ENCODE measurements around the gene ZFP91. TPM values are rescaled to one million over a fixed set of nuclear protein-coding genes. Genes with fewer than 3 reads are reported as not detected.
A peak's percentile ranks its signal among the peaks of the same experiment; 100 is the strongest.

ZFP91 gene
- polyA plus RNA-seq, 1 donor from 2014 or later: 32.7 TPM

DNA sequence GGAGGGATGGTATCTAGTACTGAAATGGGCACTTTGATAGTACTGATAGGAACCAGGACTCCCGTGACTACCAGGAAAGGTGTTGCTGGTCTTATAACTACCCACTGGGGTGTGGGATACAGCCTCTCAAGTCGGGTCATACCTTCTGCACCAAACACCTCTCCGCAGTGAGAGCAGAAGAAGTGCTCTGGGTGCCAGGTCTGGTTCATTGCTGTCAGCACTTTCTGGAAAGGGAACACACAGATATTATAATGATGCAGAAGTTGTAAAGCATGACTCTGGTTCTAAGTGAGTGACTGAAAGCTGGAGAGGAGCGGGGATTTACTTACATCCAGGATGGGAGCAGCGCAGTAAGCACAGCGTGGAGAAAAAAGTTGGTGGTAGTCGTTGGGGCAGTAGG lies 29.2 kb upstream of the ZFP91 start:
- Histone ChIP-seq H4K20me1 (ENCODE audit: insufficient read depth) (no peaks in the 10 kb centered on the region), H3K79me2 (replicated peaks; ENCODE audit: insufficient read depth, low read length) (no peaks in the 10 kb centered on the region), H2AFZ (ENCODE audit: low read depth, low read length) (no peak overlapping the region), H3F3A (ENCODE audit: insufficient read depth, low read length, poor library complexity, severe bottlenecking) (no peaks in the 10 kb centered on the region), H3K9me3 (ENCODE audit: low read length) (no peaks in the 10 kb centered on the region), H3K9ac (ENCODE audit: low read length) (no peak overlapping the region), H3K4me3 (ENCODE audit: low read length) (no peak overlapping the region), H3K27me3 (ENCODE audit: insufficient read depth, low read depth, low read length) (no peaks in the 10 kb centered on the region), H3K36me3 (ENCODE audit: insufficient read depth, low read length) (peaks cover 8% of the 10 kb centered on the region), H3K9me2 (ENCODE audit: insufficient read depth, low read length) (no peaks in the 10 kb centered on the region), H3K4me2 (ENCODE audit: low read length) (no peak overlapping the region), H3K27ac (ENCODE audit: low read length) (no peak overlapping the region)
- TF ChIP-seq, protein P1, sequence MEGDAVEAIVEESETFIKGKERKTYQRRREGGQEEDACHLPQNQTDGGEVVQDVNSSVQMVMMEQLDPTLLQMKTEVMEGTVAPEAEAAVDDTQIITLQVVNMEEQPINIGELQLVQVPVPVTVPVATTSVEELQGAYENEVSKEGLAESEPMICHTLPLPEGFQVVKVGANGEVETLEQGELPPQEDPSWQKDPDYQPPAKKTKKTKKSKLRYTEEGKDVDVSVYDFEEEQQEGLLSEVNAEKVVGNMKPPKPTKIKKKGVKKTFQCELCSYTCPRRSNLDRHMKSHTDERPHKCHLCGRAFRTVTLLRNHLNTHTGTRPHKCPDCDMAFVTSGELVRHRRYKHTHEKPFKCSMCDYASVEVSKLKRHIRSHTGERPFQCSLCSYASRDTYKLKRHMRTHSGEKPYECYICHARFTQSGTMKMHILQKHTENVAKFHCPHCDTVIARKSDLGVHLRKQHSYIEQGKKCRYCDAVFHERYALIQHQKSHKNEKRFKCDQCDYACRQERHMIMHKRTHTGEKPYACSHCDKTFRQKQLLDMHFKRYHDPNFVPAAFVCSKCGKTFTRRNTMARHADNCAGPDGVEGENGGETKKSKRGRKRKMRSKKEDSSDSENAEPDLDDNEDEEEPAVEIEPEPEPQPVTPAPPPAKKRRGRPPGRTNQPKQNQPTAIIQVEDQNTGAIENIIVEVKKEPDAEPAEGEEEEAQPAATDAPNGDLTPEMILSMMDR (IDR thresholded peaks at IDR 0.05; ENCODE audit: poor library complexity, severe bottlenecking): no peak
- no peak for TF ChIP-seq MXI1 (conservative IDR thresholded peaks at IDR 0.05; ENCODE audit: poor library complexity, severe bottlenecking)
- TF ChIP-seq EP300 (conservative IDR thresholded peaks at IDR 0.05; ENCODE audit: poor library complexity, severe bottlenecking): no peak
- no peak for TF ChIP-seq RAD21 (conservative IDR thresholded peaks at IDR 0.05)
- no peak for TF ChIP-seq SMC3 (conservative IDR thresholded peaks at IDR 0.05; ENCODE audit: poor library complexity)
- TF ChIP-seq, protein P2, sequence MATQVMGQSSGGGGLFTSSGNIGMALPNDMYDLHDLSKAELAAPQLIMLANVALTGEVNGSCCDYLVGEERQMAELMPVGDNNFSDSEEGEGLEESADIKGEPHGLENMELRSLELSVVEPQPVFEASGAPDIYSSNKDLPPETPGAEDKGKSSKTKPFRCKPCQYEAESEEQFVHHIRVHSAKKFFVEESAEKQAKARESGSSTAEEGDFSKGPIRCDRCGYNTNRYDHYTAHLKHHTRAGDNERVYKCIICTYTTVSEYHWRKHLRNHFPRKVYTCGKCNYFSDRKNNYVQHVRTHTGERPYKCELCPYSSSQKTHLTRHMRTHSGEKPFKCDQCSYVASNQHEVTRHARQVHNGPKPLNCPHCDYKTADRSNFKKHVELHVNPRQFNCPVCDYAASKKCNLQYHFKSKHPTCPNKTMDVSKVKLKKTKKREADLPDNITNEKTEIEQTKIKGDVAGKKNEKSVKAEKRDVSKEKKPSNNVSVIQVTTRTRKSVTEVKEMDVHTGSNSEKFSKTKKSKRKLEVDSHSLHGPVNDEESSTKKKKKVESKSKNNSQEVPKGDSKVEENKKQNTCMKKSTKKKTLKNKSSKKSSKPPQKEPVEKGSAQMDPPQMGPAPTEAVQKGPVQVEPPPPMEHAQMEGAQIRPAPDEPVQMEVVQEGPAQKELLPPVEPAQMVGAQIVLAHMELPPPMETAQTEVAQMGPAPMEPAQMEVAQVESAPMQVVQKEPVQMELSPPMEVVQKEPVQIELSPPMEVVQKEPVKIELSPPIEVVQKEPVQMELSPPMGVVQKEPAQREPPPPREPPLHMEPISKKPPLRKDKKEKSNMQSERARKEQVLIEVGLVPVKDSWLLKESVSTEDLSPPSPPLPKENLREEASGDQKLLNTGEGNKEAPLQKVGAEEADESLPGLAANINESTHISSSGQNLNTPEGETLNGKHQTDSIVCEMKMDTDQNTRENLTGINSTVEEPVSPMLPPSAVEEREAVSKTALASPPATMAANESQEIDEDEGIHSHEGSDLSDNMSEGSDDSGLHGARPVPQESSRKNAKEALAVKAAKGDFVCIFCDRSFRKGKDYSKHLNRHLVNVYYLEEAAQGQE (IDR thresholded peaks at IDR 0.05; ENCODE audit: borderline replicate concordance): no peak
- TF ChIP-seq POLR2AphosphoS5 (IDR thresholded peaks at IDR 0.05): no peak
- TF ChIP-seq TAF1 (IDR thresholded peaks at IDR 0.05; ENCODE audit: low read depth): no peak
- no peak for TF ChIP-seq EZH2 (IDR thresholded peaks at IDR 0.05; ENCODE audit: borderline replicate concordance, insufficient read depth, low read length, poor library complexity, severe bottlenecking)

DNA sequence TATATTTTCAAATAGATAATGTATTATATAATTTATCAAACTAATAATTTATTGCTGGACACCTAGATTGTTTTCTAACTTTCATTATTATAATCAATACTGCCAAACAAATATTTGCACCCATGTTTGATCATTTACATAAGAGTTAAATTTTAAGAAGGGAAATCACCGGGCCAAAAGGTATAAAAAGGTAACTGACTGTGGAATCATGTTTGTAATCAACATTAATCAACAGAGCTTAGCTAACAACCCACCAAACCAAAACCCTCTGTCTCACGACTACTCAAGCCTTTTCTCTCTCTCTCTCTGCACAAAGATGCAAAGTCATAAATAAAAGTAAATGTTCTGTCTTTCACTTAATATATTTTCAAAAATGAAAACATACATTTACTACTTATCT lies 18.0 kb upstream of the ZFP91 start:
- Histone ChIP-seq H4K20me1 (ENCODE audit: insufficient read depth) (no peaks in the 10 kb centered on the region), H2AFZ (ENCODE audit: low read depth, low read length) (no peak overlapping the region), H3F3A (ENCODE audit: insufficient read depth, low read length, poor library complexity, severe bottlenecking) (no peaks in the 10 kb centered on the region), H3K9ac (ENCODE audit: low read length) (no peak overlapping the region), H3K9me3 (ENCODE audit: low read length) (no peaks in the 10 kb centered on the region), H3K4me3 (ENCODE audit: low read length) (peak overlapping the region; percentile 26), H3K9me2 (ENCODE audit: insufficient read depth, low read length) (no peaks in the 10 kb centered on the region), H3K27ac (ENCODE audit: low read length) (no peak overlapping the region), H3K36me3 (ENCODE audit: insufficient read depth, low read length) (no peaks in the 10 kb centered on the region), H3K27me3 (ENCODE audit: insufficient read depth, low read depth, low read length) (no peaks in the 10 kb centered on the region), H3K79me2 (replicated peaks; ENCODE audit: insufficient read depth, low read length) (no peaks in the 10 kb centered on the region), H3K4me2 (ENCODE audit: low read length) (no peak overlapping the region)
- no peak for TF ChIP-seq EZH2 (IDR thresholded peaks at IDR 0.05; ENCODE audit: borderline replicate concordance, insufficient read depth, low read length, poor library complexity, severe bottlenecking)
- no peak for TF ChIP-seq SMC3 (conservative IDR thresholded peaks at IDR 0.05; ENCODE audit: poor library complexity)
- no peak for TF ChIP-seq TAF1 (IDR thresholded peaks at IDR 0.05; ENCODE audit: low read depth)
- no peak for TF ChIP-seq MXI1 (conservative IDR thresholded peaks at IDR 0.05; ENCODE audit: poor library complexity, severe bottlenecking)
- no peak for TF ChIP-seq POLR2AphosphoS5 (IDR thresholded peaks at IDR 0.05)
- TF ChIP-seq RAD21 (conservative IDR thresholded peaks at IDR 0.05): no peak
- no peak for TF ChIP-seq EP300 (conservative IDR thresholded peaks at IDR 0.05; ENCODE audit: poor library complexity, severe bottlenecking)
- TF ChIP-seq, protein P2 (IDR thresholded peaks at IDR 0.05; ENCODE audit: borderline replicate concordance): no peak
- TF ChIP-seq, protein P1 (IDR thresholded peaks at IDR 0.05; ENCODE audit: poor library complexity, severe bottlenecking): no peak

Measured in neural cell (in vitro differentiated cells).